HepG2 (cell line): Measurements from ENCODE around the gene VPS29. TPM values are rescaled to one million over a fixed set of nuclear protein-coding genes. Genes with fewer than 3 reads are reported as not detected.

ENCODE experiments used
- ATF1 ChIP-seq: IDR thresholded peaks from 2 replicates; pipeline ENCODE4 v1.6.1; 2016; ENCODE audit warnings: mild to moderate bottlenecking, control low read depth
- GTF2F1 ChIP-seq: fragments of 150-350 bp; IDR thresholded peaks from 2 replicates; pipeline ENCODE4 v1.6.1; 2014; ENCODE audit warnings: low read length
- HMGA1 ChIP-seq: sonication (generic); formaldehyde crosslinking; conservative IDR thresholded peaks from 2 replicates; pipeline ENCODE4 v1.4.0; 2020; ENCODE audit warnings: missing genetic modification reagents
- KDM3A ChIP-seq: IDR thresholded peaks from 2 replicates; pipeline ENCODE4 v1.6.1; 2018; ENCODE audit warnings: low read depth, missing compliant biosample characterization
- ZNF652 ChIP-seq: IDR thresholded peaks from 2 replicates; pipeline ENCODE4 v1.6.1; 2016; ENCODE audit warnings: low read depth, borderline replicate concordance
- ZNF713 ChIP-seq: sonication (generic); formaldehyde crosslinking; IDR thresholded peaks from 2 replicates; pipeline ENCODE4 v1.4.0; 2020; ENCODE audit warnings: mild to moderate bottlenecking, missing genetic modification reagents
- polyA plus RNA-seq, 8 experiments: library from polyadenylated mRNA; depleted of rRNA in 3 of 8; stranded (reverse) in 7 of 8; unstranded in 1 of 8; fragments of >200 nt; fragmentation: Illumina TruSeq in 4 of 8; extraction: Trizol in 4 of 8; gene quantifications; 2 replicates each; pipeline versions ENCODE4 v1.2.1 to v1.2.3, GENCODE V29; 2011 to 2016; ENCODE audit warnings: low read depth in 4 of 8, missing spikeins in 1 of 8, mixed read lengths in 1 of 8; ENCODE audit not compliant: insufficient read depth in 1 of 8
- total RNA-seq, 5 experiments: library from RNA; depleted of rRNA; stranded (reverse); fragments of >200 nt; fragmentation: Illumina TruSeq; extraction: Trizol; gene quantifications; 2 replicates each; pipeline ENCODE4 v1.2.3, GENCODE V29; 2016; ENCODE audit warnings: low read depth in 1 of 5
- TF ChIP-seq, protein P1 (sequence below): sonication (generic); formaldehyde crosslinking; IDR thresholded peaks from 2 replicates; pipeline ENCODE4 v1.4.0; 2020; ENCODE audit warnings: missing genetic modification reagents, borderline replicate concordance
- TF ChIP-seq, protein P2 (sequence below): sonication (generic); formaldehyde crosslinking; IDR thresholded peaks from 2 replicates; pipeline ENCODE4 v1.5.0; 2020; ENCODE audit warnings: missing genetic modification reagents
- TF ChIP-seq, protein P3 (sequence below): sonication (generic); formaldehyde crosslinking; IDR thresholded peaks from 2 replicates; pipeline ENCODE4 v1.5.0; 2020; ENCODE audit warnings: missing genetic modification reagents
- TF ChIP-seq, protein P4 (sequence below), 2 experiments: sonication (generic) in 1 of 2; formaldehyde crosslinking in 1 of 2; IDR thresholded peaks; 2 replicates each; pipeline versions ENCODE4 v1.6.1 to v1.9.0; 2014 to 2022; ENCODE audit warnings: antibody characterized with exemption in 1 of 2, borderline replicate concordance in 1 of 2, inconsistent platforms in 1 of 2, low read depth in 1 of 2, missing genetic modification reagents in 1 of 2
- TF ChIP-seq, protein P5 (sequence below): sonication (generic); formaldehyde crosslinking; IDR thresholded peaks from 2 replicates; pipeline ENCODE4 v1.9.0; 2021; ENCODE audit warnings: missing genetic modification reagents, mild to moderate bottlenecking, borderline replicate concordance

Gene VPS29
- total and polyA plus RNA-seq, 2 of the 13 experiments (the other 11 are each of a cell fraction or from before 2014, with no cell fraction given): 107 to 114 TPM

DNA sequence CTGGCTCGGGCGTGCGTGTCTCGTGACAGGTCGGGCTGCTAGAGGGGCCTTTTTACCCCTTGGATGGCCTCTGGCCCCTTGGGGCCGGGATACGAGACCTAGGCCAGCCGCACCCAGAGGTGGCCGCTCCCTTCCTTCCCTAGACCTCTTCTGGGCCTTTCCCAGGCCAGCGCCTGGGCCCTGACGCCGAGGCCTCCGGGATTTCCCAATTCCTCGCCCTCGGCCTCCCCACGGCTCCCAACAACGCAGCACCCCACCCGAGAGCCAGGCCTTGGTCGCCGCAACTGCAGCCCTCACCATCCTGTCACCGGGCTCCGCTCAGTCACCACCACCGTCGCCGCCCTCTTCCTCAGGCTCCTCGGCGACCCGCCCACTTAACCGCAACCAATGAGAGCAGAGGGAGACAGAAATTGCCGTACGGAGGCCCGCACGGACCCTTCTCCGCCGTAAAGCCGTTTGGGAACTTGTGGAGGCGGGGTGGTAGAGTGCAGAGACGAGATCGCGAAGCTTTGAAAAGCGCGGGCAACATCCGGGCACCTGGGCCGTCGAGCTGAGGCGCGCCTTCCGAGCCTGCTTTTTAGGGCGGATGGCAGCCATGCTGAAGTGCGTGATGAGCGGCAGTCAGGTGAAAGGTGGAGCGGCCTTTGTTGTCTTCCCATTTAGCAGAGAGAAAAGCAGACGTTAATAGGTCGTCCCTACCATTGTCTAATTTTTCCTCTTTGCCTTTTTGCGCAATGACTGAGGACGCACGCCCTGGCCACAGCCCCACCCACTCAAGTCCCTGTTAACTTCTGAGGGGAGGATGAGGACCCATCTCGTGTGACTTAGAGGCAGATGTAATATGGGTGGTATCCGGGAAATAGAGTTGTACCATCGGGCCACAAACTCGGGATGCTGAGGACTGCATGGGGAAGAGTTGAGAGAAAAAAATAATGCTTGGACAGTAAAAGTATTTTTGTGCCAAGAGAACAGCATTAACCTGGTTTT lies at the start of gene VPS29, which contains the start of gene RAD9B (continued):
- TF ChIP-seq, protein P1, sequence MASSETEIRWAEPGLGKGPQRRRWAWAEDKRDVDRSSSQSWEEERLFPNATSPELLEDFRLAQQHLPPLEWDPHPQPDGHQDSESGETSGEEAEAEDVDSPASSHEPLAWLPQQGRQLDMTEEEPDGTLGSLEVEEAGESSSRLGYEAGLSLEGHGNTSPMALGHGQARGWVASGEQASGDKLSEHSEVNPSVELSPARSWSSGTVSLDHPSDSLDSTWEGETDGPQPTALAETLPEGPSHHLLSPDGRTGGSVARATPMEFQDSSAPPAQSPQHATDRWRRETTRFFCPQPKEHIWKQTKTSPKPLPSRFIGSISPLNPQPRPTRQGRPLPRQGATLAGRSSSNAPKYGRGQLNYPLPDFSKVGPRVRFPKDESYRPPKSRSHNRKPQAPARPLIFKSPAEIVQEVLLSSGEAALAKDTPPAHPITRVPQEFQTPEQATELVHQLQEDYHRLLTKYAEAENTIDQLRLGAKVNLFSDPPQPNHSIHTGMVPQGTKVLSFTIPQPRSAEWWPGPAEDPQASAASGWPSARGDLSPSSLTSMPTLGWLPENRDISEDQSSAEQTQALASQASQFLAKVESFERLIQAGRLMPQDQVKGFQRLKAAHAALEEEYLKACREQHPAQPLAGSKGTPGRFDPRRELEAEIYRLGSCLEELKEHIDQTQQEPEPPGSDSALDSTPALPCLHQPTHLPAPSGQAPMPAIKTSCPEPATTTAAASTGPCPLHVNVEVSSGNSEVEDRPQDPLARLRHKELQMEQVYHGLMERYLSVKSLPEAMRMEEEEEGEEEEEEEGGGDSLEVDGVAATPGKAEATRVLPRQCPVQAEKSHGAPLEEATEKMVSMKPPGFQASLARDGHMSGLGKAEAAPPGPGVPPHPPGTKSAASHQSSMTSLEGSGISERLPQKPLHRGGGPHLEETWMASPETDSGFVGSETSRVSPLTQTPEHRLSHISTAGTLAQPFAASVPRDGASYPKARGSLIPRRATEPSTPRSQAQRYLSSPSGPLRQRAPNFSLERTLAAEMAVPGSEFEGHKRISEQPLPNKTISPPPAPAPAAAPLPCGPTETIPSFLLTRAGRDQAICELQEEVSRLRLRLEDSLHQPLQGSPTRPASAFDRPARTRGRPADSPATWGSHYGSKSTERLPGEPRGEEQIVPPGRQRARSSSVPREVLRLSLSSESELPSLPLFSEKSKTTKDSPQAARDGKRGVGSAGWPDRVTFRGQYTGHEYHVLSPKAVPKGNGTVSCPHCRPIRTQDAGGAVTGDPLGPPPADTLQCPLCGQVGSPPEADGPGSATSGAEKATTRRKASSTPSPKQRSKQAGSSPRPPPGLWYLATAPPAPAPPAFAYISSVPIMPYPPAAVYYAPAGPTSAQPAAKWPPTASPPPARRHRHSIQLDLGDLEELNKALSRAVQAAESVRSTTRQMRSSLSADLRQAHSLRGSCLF (CRISPR knock-in tag): 0 out of 2 replicates have a peak, but pooled peaks have one; percentile 69
- TF ChIP-seq, protein P2, sequence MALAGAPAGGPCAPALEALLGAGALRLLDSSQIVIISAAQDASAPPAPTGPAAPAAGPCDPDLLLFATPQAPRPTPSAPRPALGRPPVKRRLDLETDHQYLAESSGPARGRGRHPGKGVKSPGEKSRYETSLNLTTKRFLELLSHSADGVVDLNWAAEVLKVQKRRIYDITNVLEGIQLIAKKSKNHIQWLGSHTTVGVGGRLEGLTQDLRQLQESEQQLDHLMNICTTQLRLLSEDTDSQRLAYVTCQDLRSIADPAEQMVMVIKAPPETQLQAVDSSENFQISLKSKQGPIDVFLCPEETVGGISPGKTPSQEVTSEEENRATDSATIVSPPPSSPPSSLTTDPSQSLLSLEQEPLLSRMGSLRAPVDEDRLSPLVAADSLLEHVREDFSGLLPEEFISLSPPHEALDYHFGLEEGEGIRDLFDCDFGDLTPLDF: peak; percentile 99
- TF ChIP-seq, protein P3, sequence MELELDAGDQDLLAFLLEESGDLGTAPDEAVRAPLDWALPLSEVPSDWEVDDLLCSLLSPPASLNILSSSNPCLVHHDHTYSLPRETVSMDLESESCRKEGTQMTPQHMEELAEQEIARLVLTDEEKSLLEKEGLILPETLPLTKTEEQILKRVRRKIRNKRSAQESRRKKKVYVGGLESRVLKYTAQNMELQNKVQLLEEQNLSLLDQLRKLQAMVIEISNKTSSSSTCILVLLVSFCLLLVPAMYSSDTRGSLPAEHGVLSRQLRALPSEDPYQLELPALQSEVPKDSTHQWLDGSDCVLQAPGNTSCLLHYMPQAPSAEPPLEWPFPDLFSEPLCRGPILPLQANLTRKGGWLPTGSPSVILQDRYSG (CRISPR knock-in tag): peak; percentile 82; the same call in 1 of the 2 replicates
- TF ChIP-seq ATF1 (no peak), GTF2F1 (peak; percentile 50; the same call in 1 of the 2 replicates), ZNF713 (peak; percentile 58; the same call in 1 of the 2 replicates), KDM3A (CRISPR knock-in tag) (peak; percentile 93; the same call in 1 of the 2 replicates), ZNF652 (CRISPR knock-in tag) (peak; percentile 14; the same call in 1 of the 2 replicates), HMGA1 (CRISPR knock-in tag) (no peak)
- TF ChIP-seq, protein P4, sequence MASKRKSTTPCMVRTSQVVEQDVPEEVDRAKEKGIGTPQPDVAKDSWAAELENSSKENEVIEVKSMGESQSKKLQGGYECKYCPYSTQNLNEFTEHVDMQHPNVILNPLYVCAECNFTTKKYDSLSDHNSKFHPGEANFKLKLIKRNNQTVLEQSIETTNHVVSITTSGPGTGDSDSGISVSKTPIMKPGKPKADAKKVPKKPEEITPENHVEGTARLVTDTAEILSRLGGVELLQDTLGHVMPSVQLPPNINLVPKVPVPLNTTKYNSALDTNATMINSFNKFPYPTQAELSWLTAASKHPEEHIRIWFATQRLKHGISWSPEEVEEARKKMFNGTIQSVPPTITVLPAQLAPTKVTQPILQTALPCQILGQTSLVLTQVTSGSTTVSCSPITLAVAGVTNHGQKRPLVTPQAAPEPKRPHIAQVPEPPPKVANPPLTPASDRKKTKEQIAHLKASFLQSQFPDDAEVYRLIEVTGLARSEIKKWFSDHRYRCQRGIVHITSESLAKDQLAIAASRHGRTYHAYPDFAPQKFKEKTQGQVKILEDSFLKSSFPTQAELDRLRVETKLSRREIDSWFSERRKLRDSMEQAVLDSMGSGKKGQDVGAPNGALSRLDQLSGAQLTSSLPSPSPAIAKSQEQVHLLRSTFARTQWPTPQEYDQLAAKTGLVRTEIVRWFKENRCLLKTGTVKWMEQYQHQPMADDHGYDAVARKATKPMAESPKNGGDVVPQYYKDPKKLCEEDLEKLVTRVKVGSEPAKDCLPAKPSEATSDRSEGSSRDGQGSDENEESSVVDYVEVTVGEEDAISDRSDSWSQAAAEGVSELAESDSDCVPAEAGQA (IDR thresholded peaks at IDR 0.05; ENCODE audit: low read depth): peak; percentile 85
- TF ChIP-seq, protein P4 (CRISPR knock-in tag; IDR thresholded peaks at IDR 0.05; ENCODE audit: borderline replicate concordance): no peak; the same call in 1 of the 2 replicates
- TF ChIP-seq, protein P5, sequence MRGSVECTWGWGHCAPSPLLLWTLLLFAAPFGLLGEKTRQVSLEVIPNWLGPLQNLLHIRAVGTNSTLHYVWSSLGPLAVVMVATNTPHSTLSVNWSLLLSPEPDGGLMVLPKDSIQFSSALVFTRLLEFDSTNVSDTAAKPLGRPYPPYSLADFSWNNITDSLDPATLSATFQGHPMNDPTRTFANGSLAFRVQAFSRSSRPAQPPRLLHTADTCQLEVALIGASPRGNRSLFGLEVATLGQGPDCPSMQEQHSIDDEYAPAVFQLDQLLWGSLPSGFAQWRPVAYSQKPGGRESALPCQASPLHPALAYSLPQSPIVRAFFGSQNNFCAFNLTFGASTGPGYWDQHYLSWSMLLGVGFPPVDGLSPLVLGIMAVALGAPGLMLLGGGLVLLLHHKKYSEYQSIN (CRISPR knock-in tag): no peak
